ENCODE data around the gene DPP4. TPM values are rescaled to one million over a fixed set of nuclear protein-coding genes. Genes with fewer than 3 reads are reported as not detected.

Gene DPP4
- total RNA-seq, 2 donors from 2014 or later, result 25.5 to 40.5 TPM

DNA sequence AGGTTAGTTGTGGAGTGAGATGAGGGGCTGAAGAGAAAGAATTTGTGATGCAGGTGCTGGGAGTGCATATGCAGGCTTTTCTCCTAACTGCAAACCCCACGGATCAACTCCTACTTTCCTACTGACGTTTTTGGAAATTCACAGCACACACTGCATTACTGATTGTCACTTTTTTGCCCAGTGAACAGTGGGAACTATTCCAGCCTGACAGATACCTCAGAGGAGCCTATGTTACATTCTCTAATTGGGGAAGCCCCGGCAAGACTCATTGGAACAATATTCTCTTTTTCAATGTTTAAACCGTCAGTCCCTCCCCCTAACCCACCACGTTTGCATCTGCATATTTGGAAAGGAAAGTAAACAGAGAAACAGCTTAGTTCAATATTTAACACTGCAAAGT, 126.2 kb downstream of the DPP4 start:
- no peaks in the 10 kb centered on the region for H3K27me3 ChIP-seq
- no peaks in the 10 kb centered on the region for H3K9me3 ChIP-seq
- intact Hi-C loops (cut with DNase I), result loop anchor here (2.0 kb wide), 1 partner anchor 361 kb away; no protein-coding TSS in a partner anchor
- DNase-seq, result no peak
- no peak overlapping the region for H3K4me3 ChIP-seq
- no peak overlapping the region for H3K9ac ChIP-seq (ENCODE audit: low read depth in 2 of 2, low read length in 2 of 2)
- no peaks in the 10 kb centered on the region for H3K4me1 ChIP-seq
- no peaks in the 10 kb centered on the region for H3K36me3 ChIP-seq
- no peak overlapping the region for H3K27ac ChIP-seq
- TF ChIP-seq CTCF (IDR thresholded peaks at IDR 0.05), result no peak

- no peaks in the 10 kb centered on the region for H3K9me3 ChIP-seq
- intact Hi-C loops (cut with DNase I), result loop anchor here (2.0 kb wide), 1 partner anchor 361 kb away; no protein-coding TSS in a partner anchor
- H3K9ac ChIP-seq (ENCODE audit: low read depth in 2 of 2, low read length in 2 of 2), result no peak overlapping the region
- H3K27ac ChIP-seq, result no peak overlapping the region
- no peaks in the 10 kb centered on the region for H3K27me3 ChIP-seq
- TF ChIP-seq CTCF (IDR thresholded peaks at IDR 0.05), result no peak
- no peaks in the 10 kb centered on the region for H3K4me1 ChIP-seq
- DNase-seq, result no peak
- H3K4me3 ChIP-seq, result no peak overlapping the region
- no peaks in the 10 kb centered on the region for H3K36me3 ChIP-seq
Measured at GRCh38 chr2:161947406-161947805, 126.6 kb downstream of the DPP4 start.

GRCh38 chr2:161946489-161947107, 127.4 kb downstream of the DPP4 start:
- no peak overlapping the region for H3K27ac ChIP-seq
- no peak overlapping the region for H3K4me3 ChIP-seq
- H3K36me3 ChIP-seq, result no peaks in the 10 kb centered on the region
- intact Hi-C loops (cut with DNase I), result loop anchor here (2.0 kb wide), 1 partner anchor 360 kb away; no protein-coding TSS in a partner anchor
- H3K4me1 ChIP-seq, result no peaks in the 10 kb centered on the region
- DNase-seq, result peak; percentile 40
- H3K9ac ChIP-seq (ENCODE audit: low read depth in 2 of 2, low read length in 2 of 2), result no peak overlapping the region
- no peaks in the 10 kb centered on the region for H3K9me3 ChIP-seq
- peak; percentile 52 for TF ChIP-seq CTCF (IDR thresholded peaks at IDR 0.05)
- H3K27me3 ChIP-seq, result no peaks in the 10 kb centered on the region

DNA sequence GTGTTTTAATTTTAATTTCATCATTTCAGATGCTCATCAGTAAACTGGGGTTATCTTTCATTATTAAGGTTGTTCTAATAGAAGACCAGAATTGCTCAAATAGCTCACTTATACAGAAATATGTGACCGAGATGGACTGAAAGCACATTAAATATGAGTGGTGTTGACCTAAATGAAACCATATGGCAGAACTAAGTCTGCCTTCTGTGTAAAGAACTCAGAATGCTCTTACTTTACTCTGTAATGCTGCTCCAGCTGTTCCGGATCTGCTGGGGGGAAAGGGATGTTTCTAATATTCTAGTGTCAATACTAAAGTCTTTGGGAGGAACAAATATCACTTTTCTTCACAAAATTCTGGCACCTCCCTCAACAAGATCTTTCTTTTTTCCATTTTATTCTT, 131.0 kb downstream of the DPP4 start:
- intact Hi-C loops (cut with DNase I), result no loop called here
- no peak for DNase-seq
- no peak overlapping the region for H3K4me3 ChIP-seq
- TF ChIP-seq CTCF (IDR thresholded peaks at IDR 0.05), result no peak
- H3K27ac ChIP-seq, result no peak overlapping the region
- H3K9me3 ChIP-seq, result no peaks in the 10 kb centered on the region
- H3K27me3 ChIP-seq, result no peaks in the 10 kb centered on the region
- H3K36me3 ChIP-seq, result no peaks in the 10 kb centered on the region
- H3K9ac ChIP-seq (ENCODE audit: low read depth in 2 of 2, low read length in 2 of 2), result no peak overlapping the region
- H3K4me1 ChIP-seq, result no peaks in the 10 kb centered on the region

Other genes with a start within 250 kb of the DPP4 start
- gene GCG, start 78.0 kb upstream of the DPP4 start, total RNA-seq, result 10 to 100 TPM; 55.8 to 81.3 TPM
- 1 to 10 TPM; 1.1 to 1.8 TPM for gene FAP, start 169.2 kb upstream of the DPP4 start, total RNA-seq
- gene IFIH1, start 244.5 kb upstream of the DPP4 start, total RNA-seq, result 10 to 100 TPM; 16.1 to 21.1 TPM